ENCODE results near the gene TMEM242.
A peak's percentile ranks its signal among the peaks of the same experiment; 100 is the strongest.

TMEM242 gene

DNA sequence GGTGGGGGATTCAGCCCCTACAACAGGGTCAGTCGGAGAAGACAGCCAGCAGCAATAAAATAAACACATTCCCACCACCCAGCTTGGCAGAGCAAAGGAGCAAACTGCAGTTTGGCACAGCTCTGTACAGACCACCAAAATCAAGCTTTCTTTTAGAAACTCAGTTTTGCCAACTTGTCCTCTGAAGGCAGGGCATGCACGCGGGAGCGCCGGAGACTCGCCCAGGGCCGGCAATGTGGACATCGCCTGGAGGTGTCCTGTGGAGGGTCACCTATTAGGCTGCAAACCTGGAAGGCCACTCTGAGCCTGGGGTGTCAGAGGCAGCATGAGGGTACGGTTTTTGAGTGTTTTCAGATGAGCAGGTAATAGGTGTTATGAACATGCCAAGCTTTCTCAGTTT is 34.7 kb downstream of the TMEM242 start:
- DNase-seq (ENCODE audit: low read depth), result no peak

GRCh38 chr6:157287923-157288322 is 35.4 kb downstream of the TMEM242 start:
- DNase-seq (ENCODE audit: low read depth), result no peak

DNA sequence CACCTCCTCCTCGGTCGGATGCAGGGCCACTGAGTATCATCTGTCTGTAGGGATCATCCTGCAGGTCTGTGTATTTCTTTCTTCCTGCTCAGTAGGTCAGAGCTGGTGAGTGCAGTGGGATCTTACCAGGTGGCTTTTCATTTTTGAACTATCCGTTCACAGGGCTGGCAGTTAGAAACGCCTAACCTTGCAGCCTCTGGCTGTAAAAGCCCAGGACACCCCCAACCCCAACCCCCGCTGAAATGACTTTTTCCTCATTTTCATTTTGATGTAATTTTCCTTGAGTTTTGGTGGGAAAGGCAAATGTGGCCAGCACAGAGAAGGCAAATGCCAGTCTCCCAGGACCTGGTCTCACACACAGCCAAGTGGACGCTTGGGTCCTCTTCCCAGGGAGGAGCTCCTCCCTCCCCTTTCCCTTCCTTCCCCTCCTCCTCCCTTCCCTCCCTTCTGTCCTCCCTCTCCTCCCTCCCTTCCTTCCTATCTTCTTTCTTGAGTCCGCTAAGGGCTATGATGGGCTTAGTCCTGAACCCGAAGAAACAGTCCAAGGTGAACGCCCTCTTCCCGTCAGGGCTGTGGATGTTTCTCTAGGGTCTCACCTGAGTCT is 36.0 kb downstream of the TMEM242 start:
- DNase-seq (ENCODE audit: low read depth), result no peak

GRCh38 chr6:157285422-157285779 is 37.9 kb downstream of the TMEM242 start:
- DNase-seq (ENCODE audit: low read depth), result no peak

DNA sequence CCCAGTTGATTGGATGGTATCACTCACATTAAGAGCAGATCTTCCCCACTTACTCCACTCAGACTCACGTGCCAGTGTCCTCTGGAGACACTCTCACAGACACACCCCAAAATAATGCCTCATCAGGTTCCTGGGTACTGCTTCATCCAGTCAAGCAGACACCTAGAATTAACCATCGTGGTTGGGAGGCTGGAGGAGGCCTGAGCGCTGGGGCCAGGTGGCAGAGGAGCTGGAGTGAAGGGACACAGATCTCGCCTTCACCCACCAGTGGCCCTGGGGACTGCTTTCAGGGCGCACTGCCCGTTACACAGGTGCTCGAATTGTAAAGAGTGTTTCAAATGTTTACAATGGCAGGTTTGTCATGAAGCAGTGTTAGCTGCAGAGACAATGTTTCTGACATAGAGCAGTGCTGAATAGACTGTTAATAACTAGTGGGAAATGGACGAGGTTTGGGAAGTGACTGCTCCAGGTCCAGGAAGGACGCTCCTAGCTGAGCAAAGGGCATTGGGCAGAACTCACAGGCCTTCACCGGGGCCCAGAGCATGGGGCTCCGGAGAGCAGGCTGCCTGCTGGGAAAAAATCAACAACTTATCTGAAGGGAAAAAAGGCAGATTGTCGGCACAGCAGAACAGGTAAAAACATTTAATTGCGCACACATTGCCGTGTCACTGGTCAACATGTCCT is 38.4 kb downstream of the TMEM242 start:
- DNase-seq (ENCODE audit: low read depth), result no peak

GRCh38 chr6:157283900-157284737 is 39.2 kb downstream of the TMEM242 start:
- no peak for DNase-seq (ENCODE audit: low read depth)

DNA sequence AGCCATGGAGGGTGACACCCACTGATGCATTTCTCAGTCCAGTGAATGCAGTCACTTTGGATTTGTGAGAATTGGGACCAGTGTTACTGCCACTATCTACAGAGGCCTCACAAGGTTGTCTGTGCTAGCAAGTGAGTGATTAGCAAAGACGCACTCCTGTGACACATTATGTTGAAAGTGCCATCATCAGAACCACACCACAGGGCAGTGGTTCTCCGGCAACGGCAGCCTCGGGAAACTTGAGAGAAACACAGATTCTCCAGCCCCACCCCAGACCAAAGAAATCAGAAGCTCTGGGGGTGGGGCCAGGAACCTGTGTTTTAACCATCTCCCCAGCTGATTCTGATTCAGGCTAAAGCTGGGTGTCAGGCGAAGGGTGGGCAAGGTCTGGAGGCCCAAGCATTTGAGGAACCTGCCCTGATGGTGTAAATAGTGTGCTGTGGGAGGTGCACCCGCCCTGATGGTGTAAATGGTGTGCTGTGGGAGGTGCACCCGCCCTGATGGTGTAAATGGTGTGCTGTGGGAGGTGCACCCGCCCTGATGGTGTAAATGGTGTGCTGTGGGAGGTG is 39.9 kb downstream of the TMEM242 start:
- DNase-seq (ENCODE audit: low read depth), result no peak

DNA sequence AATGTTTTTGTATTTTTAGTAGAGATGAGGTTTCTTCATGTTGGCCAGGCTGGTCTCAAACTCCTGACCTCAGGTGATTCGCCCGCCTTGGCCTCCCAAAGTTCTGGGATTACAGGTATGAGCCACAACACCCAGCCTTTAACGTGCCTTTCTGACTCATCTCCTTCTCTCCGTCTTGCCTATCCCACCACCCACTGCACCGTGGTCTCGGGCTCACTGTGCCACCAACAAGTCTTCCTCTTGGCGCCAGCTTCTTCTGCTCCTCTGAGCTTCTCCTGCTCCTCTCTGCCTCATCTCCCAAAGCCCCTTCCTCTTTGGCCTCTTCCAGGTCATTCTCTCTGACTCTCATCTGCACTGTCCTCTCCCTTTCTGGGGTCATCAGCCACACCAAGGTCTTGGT is 41.0 kb downstream of the TMEM242 start:
- no peak for DNase-seq (ENCODE audit: low read depth)

DNA sequence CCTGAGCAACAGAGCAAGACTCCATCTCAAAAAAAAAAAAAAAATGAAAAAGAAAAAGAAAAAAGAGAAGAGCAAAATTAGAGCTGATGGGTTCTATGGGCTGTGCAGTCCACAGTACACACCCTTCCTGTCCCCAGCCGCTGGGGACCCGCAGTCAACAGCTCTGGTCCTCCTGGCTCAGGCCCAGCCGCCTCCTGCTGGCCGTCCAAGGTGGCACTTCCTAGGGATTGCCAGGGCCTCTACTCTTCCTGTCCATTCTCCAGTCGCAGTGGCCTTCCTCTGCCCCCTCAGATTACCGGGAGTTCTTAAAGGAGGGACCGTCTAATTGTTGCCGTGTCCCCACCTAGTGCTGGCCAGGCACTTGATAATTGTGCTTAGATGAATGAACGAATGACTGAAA is 41.7 kb downstream of the TMEM242 start:
- DNase-seq (ENCODE audit: low read depth), result no peak

GRCh38 chr6:157280947-157281346 is 42.4 kb downstream of the TMEM242 start:
- no peak for DNase-seq (ENCODE audit: low read depth)

GRCh38 chr6:157280157-157280556 is 43.2 kb downstream of the TMEM242 start:
- no peak for DNase-seq (ENCODE audit: low read depth)

DNA sequence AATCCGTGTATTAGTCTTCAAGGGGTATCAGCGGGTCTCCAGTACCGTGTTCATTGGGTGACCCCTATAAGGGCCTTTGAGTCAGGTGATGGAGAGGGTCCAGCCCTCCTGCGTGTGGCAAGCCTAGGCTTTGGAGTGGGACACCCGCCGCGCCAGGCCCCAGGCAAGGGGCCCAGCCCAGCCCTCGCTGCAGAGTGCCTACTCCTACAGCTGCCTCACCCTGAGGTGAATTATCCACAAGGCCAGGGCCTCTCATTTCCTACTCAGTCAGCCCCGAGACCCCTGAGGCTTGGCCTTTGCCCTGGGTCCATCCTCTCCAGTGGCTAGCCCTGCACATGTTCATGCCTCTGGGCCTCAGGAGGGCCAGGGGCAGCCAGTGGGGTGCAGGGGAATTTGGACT is 45.1 kb downstream of the TMEM242 start:
- DNase-seq (ENCODE audit: low read depth), result no peak

DNA sequence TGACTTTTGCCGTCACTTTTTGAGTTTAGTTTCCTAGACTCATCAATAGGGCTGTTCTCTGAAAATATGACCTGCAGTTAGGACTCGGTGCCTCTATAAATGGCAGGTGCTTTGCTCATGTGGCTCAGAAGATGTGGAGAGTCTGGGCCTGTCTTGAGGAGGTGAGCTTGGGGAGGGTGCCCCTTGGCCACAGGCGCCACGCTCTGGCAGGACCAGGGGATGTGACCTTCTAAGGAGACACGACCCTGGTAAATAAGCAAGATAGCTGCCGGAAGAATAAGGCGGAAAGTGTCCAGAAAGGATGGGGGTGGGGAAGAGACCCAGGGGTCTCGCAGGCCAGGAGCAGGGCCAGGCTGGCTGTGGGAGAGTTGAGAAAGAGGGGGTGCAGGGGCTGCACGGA is 46.6 kb downstream of the TMEM242 start:
- no peak for DNase-seq (ENCODE audit: low read depth)

GRCh38 chr6:157276134-157276532 is 47.2 kb downstream of the TMEM242 start:
- no peak for DNase-seq (ENCODE audit: low read depth)

GRCh38 chr6:157274471-157275226 is 48.7 kb downstream of the TMEM242 start:
- peak; percentile 75 for DNase-seq (ENCODE audit: low read depth)

DNA sequence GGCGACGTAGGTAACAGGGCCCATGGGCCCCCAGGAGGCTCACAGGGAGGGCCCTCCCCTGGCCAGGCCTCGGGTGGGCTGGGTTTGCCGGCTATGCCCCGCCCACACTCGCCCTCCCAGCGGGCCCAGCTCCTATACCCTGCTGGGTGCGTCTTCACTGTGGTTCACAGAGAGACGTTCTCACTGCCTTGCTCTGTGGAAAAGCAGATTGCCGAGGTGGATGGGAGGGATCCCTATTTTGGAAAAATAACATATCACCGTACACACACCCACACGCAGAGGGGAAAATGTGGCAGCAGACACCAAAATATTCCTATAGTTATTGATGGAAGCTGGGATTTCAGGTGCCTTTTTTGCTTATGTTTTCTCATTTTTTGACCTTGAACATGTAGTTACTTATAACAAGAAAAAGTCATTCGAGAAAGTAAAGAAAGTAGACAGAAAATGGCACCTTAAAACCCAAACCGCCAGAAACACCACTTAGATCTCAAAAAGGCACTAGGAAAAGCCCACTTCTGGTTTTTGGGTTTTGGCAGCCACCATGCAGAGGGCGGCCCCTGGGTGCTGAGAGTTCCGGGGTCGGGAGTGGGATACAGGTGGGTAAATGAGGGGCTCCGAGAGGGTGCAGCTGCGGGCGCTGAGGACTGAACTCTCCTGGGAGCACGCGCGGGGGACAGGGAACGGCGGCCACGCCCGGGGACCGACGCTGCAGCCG is 49.4 kb downstream of the TMEM242 start:
- DNase-seq (ENCODE audit: low read depth), result peak; percentile 58

- DNase-seq (ENCODE audit: low read depth), result peak; percentile 17
Measured at GRCh38 chr6:157272866-157273755, 50.2 kb downstream of the TMEM242 start.

GRCh38 chr6:157272372-157272771 is 50.9 kb downstream of the TMEM242 start:
- DNase-seq (ENCODE audit: low read depth), result no peak

DNA sequence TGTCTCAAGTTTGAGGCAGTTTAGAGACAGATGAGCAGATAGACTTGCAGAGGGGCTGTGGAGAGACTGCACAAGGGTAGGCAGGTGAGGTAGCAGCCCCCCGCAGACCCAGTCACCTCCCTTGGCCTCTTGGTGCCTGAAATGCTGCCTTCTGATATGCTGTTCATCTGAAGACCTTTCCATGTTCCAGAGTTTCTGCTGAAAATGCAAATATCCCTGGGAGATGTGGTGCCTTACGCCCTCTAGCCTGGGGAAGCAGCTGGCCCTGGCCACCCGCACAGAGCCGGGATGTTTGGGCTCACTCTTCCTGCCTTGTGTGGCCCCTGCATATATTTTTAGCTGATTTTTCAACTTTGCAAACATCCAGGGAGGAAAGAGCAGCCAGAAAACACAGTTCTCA is 51.4 kb downstream of the TMEM242 start:
- DNase-seq (ENCODE audit: low read depth), result no peak

- no peak for DNase-seq (ENCODE audit: low read depth)
Measured at GRCh38 chr6:157271441-157271840, 51.9 kb downstream of the TMEM242 start.

Measured in T follicular helper cell (primary cell).